Subcutaneous abdominal adipose tissue (tissue), 5 donors: ENCODE results near the gene GLCE.

Experiments used
- H3K27ac ChIP-seq: one replicate; pipeline ENCODE4 v1.7.0; 2013; ENCODE audit warnings: low read depth, mild to moderate bottlenecking, inconsistent platforms, low read length, moderate library complexity
- H3K27me3 ChIP-seq, 5 donors: one replicate each; pipeline ENCODE4 v1.7.0; 2013; ENCODE audit warnings: low read length in 5 of 5, inconsistent platforms in 1 of 5; ENCODE audit not compliant: control insufficient read depth in 5 of 5, insufficient read depth in 4 of 5
- H3K36me3 ChIP-seq, 5 donors: one replicate each; pipeline ENCODE4 v1.7.0; 2013; ENCODE audit warnings: low read length in 5 of 5; ENCODE audit not compliant: control insufficient read depth in 5 of 5, insufficient read depth in 5 of 5
- H3K4me1 ChIP-seq, 5 donors: one replicate each; pipeline ENCODE4 v1.7.0; 2013; ENCODE audit warnings: low read length in 5 of 5, mild to moderate bottlenecking in 3 of 5, moderate library complexity in 1 of 5; ENCODE audit not compliant: control insufficient read depth in 5 of 5, insufficient read depth in 5 of 5
- H3K4me3 ChIP-seq, 5 donors: one replicate each; pipeline ENCODE4 v1.7.0; 2013; ENCODE audit warnings: low read length in 5 of 5, low read depth in 1 of 5
- H3K9ac ChIP-seq, 5 donors: one replicate each; pipeline ENCODE4 v1.7.0; 2013; ENCODE audit warnings: low read length in 5 of 5, mild to moderate bottlenecking in 4 of 5, moderate library complexity in 3 of 5
- H3K9me3 ChIP-seq, 5 donors: one replicate each; pipeline ENCODE4 v1.7.0; 2013; ENCODE audit warnings: low read length in 5 of 5; ENCODE audit not compliant: control insufficient read depth in 5 of 5
- donor health status: healthy.
- donor health status: healthy.
- donor health status: healthy.
- donor health status: healthy.
- donor health status: healthy.

Gene GLCE

DNA sequence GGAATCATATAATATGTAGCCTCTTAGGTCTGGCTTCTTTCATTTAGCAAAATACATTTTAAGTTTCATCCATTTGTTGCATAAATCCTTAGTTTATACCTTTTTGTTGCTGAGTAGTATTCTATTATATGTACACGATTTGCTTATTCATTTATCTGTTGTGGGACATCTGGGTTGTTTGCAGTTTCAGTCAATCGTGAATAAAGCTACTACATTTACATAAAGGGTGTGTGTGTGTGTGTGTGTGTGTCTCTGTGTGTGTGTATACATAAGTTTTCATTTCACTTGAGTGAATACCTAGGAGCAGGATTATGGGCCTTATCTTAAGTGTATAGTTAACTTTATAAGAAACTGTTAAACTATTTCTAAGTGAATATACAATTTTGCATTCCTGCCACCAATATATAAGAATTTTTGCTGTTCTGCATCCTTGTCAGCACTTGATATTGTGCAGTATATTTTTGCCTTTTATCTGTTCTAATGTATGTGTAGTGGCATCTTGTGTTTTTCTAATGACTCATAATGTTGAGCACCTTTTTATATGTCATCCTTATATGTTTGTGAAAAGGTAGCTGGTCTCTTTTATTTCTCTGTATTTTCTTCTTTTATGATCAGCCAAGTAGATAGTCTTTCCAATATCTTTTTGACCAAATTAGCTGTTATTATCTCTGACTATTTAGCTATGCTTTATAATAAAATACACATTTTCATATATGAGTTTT, 55.0 kb downstream of the GLCE start:
- no peaks in the 10 kb centered on the region for H3K36me3 ChIP-seq
- no peaks in the 10 kb centered on the region for H3K9me3 ChIP-seq
- H3K4me1 ChIP-seq = peaks cover 0 to 8% (median 2%) of the 10 kb centered on the region in 5 donors
- H3K4me3 ChIP-seq = no peak overlapping the region
- no peaks in the 10 kb centered on the region for H3K27me3 ChIP-seq
- no peak overlapping the region for H3K27ac ChIP-seq
- H3K9ac ChIP-seq = no peak overlapping the region

DNA sequence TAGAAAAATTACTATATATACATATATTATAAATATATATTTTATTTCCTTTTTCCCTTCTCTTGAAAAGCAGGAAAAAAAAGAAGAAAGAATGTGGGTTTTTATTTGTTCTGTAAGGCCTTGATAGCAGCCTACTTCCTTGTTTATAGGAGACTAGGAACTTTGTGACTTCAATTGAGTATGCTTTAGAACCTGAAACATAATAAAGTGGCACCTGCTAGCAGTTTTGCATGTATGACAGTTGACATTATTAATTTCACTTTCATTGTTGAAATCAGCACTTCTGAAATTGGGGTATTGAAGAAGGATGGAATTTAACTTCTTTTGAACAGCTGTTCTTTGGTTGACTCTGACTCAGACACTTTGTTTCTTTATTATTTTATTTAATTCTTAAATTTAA, 56.9 kb downstream of the GLCE start:
- Histone ChIP-seq H3K9ac (no peak overlapping the region), H3K4me3 (no peak overlapping the region), H3K9me3 (peaks cover 0 to 5% (median 4%) of the 10 kb centered on the region in 5 donors), H3K4me1 (no peaks in the 10 kb centered on the region), H3K27me3 (no peaks in the 10 kb centered on the region), H3K36me3 (peaks cover 0 to 4% (median 0%) of the 10 kb centered on the region in 5 donors), H3K27ac (no peak overlapping the region)

DNA sequence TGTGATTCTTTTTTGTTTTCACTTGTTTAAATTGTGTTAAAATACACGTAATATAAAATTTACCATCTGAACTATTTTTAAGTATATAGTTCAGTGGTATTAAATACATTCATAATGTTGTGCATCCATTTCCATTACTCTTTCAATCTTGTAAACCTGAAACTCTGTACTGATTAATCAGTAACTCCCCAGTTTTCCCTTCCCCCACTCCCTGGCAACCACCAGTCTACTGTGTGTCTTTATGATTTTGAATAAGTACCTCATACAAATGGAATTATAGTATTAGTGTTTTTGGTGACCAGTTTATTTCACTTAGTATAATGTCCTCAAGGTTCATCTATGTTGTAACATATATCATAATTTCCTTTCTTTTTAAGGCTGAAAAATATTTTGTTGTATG, 59.3 kb downstream of the GLCE start:
- Histone ChIP-seq H3K27ac (no peak overlapping the region), H3K9ac (no peak overlapping the region), H3K4me1 (peaks cover 0 to 5% (median 4%) of the 10 kb centered on the region in 5 donors), H3K36me3 (peaks cover 0 to 4% (median 0%) of the 10 kb centered on the region in 5 donors), H3K4me3 (no peak overlapping the region), H3K27me3 (no peaks in the 10 kb centered on the region), H3K9me3 (peaks cover 0 to 15% (median 7%) of the 10 kb centered on the region in 5 donors)

DNA sequence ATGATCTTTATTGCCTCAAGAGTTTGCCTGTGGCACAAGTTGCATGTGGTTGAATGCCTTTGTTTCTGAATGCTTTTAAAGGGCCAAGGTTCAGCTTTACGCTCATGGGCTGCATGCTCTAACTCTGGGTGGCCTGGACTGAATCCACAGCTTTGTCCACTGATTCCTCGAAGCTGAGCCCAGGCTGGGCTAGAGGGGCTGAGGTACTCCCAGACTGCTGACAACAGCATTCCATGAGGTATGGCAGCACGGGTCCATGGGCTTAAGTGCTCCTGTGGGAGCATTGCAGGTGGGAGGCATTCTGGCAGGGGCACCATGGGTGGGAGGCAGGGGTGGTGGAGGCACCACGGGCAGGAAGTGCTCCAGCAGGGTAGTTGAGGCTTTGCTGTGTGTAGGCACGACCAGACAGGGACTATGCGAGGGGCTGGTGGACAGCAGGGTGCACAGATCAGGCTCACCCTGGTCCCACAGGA, 61.6 kb downstream of the GLCE start:
- no peak overlapping the region for H3K9ac ChIP-seq
- peaks cover 0 to 14% (median 12%) of the 10 kb centered on the region in 5 donors for H3K4me1 ChIP-seq
- peaks cover 0 to 15% (median 7%) of the 10 kb centered on the region in 5 donors for H3K9me3 ChIP-seq
- no peaks in the 10 kb centered on the region for H3K27me3 ChIP-seq
- peaks cover 0 to 4% (median 0%) of the 10 kb centered on the region in 5 donors for H3K36me3 ChIP-seq
- H3K27ac ChIP-seq = no peak overlapping the region
- no peak overlapping the region for H3K4me3 ChIP-seq

DNA sequence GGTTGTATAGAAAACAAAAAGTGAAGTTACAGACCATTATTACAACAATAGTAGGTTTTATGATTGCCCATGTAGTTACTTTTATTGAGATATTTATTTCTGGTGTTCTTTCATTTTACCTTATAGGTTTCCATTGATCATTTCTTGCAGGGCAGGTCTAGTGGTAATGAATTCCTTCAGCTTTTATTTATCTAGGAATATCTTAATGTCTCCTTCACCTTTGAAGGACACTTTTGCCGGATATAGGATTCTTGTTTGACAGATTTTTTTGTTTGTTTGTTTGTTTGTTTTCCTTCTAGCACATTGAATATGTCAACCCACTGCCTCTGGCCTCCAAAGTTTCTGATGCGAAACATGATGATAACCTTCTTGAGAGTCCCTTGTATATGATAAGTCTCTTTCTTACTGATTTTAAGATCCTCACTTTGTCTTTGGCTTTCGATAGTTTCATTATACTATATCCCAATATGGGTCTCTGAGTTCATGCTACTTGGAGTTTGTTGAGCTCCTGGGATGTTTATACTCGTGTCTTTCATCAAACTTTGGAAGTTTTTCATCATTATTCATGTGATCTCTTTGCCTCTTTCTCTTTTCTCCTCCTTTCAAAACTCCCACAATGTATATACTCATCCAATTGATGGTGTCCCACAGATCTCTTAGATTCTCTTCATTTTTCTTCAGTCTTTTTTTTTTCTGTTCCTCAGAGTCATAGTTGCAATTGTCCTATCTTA, 62.8 kb downstream of the GLCE start:
- Histone ChIP-seq H3K4me3 (no peak overlapping the region), H3K9ac (no peak overlapping the region), H3K27me3 (no peaks in the 10 kb centered on the region), H3K36me3 (peaks cover 0 to 4% (median 0%) of the 10 kb centered on the region in 5 donors), H3K27ac (no peak overlapping the region), H3K9me3 (peaks cover 0 to 15% (median 7%) of the 10 kb centered on the region in 5 donors), H3K4me1 (peaks cover 0 to 14% (median 12%) of the 10 kb centered on the region in 5 donors)

DNA sequence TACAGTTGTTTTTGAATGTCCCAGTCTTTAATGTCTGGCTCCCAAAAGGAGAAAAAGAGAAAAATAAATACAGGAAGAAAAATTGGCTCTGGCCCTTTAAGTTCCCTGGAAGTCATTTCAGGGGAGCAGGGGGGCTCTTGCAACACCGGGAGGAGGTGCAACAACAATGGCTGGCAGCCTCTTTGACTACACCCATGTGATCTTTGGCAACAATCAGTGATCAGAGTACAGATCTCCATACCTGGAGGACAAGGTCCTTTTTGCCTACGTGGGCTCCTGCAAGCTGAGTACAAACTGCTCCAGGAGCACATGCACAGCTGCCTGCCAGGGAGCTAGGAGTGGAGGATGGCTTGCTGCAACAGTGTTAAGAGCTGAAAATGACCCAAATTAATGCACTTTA, 63.9 kb downstream of the GLCE start:
- Histone ChIP-seq H3K9ac (no peak overlapping the region), H3K27me3 (no peaks in the 10 kb centered on the region), H3K9me3 (peaks cover 0 to 15% (median 7%) of the 10 kb centered on the region in 5 donors), H3K27ac (no peak overlapping the region), H3K4me3 (no peak overlapping the region), H3K4me1 (peaks cover 0 to 14% (median 12%) of the 10 kb centered on the region in 5 donors), H3K36me3 (peaks cover 0 to 11% (median 5%) of the 10 kb centered on the region in 5 donors)

DNA sequence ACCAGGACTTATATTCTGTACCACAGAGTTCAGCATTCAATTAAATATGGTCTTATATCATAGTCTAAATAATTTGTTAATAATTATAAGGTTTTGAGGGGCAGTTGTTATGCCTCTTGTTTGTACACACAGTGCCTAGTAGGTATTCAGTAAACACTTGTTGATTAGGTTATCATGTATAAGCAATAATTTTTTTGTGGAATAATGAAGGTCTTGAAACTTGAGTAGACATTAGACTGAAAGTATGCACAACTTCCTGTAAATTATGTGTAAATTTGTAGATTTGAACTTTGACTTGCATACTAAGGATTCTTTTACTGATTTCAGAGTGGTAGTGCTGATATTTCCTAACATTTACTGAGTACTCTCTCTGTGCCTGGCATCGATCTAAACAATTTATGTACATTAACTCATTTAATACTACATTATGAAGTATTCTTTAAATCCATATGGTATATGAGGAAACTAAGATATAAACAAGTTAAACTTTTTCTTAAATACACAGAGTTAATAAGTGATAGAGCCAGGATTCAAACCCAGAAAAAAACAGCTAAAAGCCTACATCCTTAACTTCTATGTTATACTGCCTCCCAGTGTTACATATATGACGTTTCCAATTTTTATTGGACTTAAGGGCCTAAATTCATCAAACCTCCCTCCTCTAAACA, 65.1 kb downstream of the GLCE start:
- H3K9me3 ChIP-seq = peaks cover 0 to 15% (median 7%) of the 10 kb centered on the region in 5 donors
- H3K27me3 ChIP-seq = no peaks in the 10 kb centered on the region
- peak overlapping the region in 1 of 5 donors; percentile 6 for H3K9ac ChIP-seq
- H3K4me1 ChIP-seq = peaks cover 0 to 14% (median 12%) of the 10 kb centered on the region in 5 donors
- H3K36me3 ChIP-seq = peaks cover 0 to 11% (median 5%) of the 10 kb centered on the region in 5 donors
- no peak overlapping the region for H3K27ac ChIP-seq
- H3K4me3 ChIP-seq = no peak overlapping the region

DNA sequence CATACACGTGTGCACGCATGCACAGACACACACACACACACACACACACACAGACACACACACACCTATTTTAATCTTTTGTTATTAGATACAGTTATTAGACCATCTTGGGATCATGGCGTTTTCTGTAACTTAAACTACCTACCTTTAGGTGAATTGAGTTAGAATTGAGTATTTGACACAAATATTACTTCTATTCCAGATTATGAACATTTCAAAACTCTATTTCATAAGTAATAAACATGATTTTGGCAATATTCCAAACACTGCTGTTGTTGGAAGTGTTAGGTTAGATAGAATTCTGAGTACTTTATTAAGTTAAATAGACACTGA, 65.6 kb downstream of the GLCE start:
- Histone ChIP-seq H3K9me3 (peaks cover 0 to 15% (median 7%) of the 10 kb centered on the region in 5 donors), H3K27ac (no peak overlapping the region), H3K36me3 (peaks cover 0 to 11% (median 5%) of the 10 kb centered on the region in 5 donors), H3K27me3 (no peaks in the 10 kb centered on the region), H3K4me1 (peaks cover 0 to 14% (median 12%) of the 10 kb centered on the region in 5 donors), H3K4me3 (no peak overlapping the region), H3K9ac (peak overlapping the region in 1 of 5 donors; percentile 6)

DNA sequence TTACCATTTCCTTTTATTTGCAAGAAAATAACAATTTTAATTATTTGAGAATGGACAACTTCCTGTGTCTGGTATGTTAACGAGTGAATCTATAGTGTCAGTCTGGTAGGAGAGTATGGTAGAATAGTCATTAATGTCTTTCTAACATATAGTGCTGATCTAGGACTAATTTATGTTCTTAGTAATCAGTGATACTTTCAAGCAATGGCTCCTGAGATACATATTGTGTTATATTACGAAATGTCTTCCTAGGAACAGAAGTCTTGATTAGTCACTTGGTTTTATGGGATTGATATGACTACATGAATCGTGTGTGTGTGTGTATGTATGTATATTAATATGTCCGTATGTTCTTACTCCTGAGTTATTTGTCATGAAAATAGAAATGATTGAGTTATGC, 71.7 kb downstream of the GLCE start:
- Histone ChIP-seq H3K9me3 (no peaks in the 10 kb centered on the region), H3K27me3 (no peaks in the 10 kb centered on the region), H3K4me3 (no peak overlapping the region), H3K36me3 (peaks cover 0 to 8% (median 2%) of the 10 kb centered on the region in 5 donors), H3K4me1 (peaks cover 0 to 7% (median 0%) of the 10 kb centered on the region in 5 donors), H3K9ac (no peak overlapping the region), H3K27ac (no peak overlapping the region)
